OCI-LY3 (cell line): Measurements from ENCODE around the gene TUBE1.
A peak's percentile ranks its signal among the peaks of the same experiment; 100 is the strongest.

ENCODE experiments used
- H2AFZ ChIP-seq: fragments of 200-600, 300-600 bp; shearing (Covaris generic); 2 replicates; pipeline ENCODE4 v1.6.0; 2014; ENCODE audit warnings: antibody characterized with exemption, low read depth, low read length
- H3K27ac ChIP-seq: fragments of 200-600, 300-600 bp; sonication (generic); 2 replicates; pipeline ENCODE4 v1.5.1; 2014; ENCODE audit warnings: mild to moderate bottlenecking, low read length, moderate library complexity, mixed read lengths
- H3K27me3 ChIP-seq: fragments of 200-600, 300-600 bp; sonication (generic); 2 replicates; pipeline ENCODE4 v1.6.1; 2014; ENCODE audit warnings: low read depth, low read length, mixed read lengths
- H3K36me3 ChIP-seq: fragments of 200-600, 300-600 bp; sonication (generic); replicated peaks from 2 replicates; pipeline ENCODE3; 2014; ENCODE audit warnings: low read depth, low read length, mixed read lengths
- H3K4me1 ChIP-seq: fragments of 300-600, 200-600 bp; sonication (generic); 2 replicates; pipeline ENCODE4 v1.6.1; 2014; ENCODE audit warnings: low read length, mixed read lengths
- H3K4me2 ChIP-seq: fragments of 200-600, 300-600 bp; sonication (generic); 2 replicates; pipeline ENCODE4 v1.6.1; 2014; ENCODE audit warnings: low read length, mixed read lengths
- H3K4me3 ChIP-seq: fragments of 300-600, 200-600 bp; sonication (generic); 2 replicates; pipeline ENCODE4 v1.5.1; 2014; ENCODE audit warnings: antibody characterized with exemption, mild to moderate bottlenecking, low read length, moderate library complexity
- H3K79me2 ChIP-seq: fragments of 300-600, 200-600 bp; shearing (Covaris generic); 2 replicates; pipeline ENCODE4 v1.6.1; 2014; ENCODE audit warnings: mild to moderate bottlenecking, low read length, mixed read lengths
- H3K9ac ChIP-seq: fragments of 300-600, 200-600 bp; shearing (Covaris generic); 2 replicates; pipeline ENCODE4 v1.6.0; 2014; ENCODE audit warnings: mild to moderate bottlenecking, low read length, moderate library complexity
- H3K9me3 ChIP-seq: fragments of 200-600, 300-600 bp; shearing (Covaris generic); 2 replicates; pipeline ENCODE4 v1.6.1; 2014; ENCODE audit warnings: low read length, mixed read lengths; ENCODE audit not compliant: insufficient read depth
- H4K20me1 ChIP-seq: fragments of 200-600, 300-600 bp; sonication (generic); 2 replicates; pipeline ENCODE4 v1.6.1; 2016; ENCODE audit warnings: low read length, mixed read lengths; ENCODE audit not compliant: insufficient read depth
- CTCF ChIP-seq: fragments of 200-600, 300-600 bp; sonication (generic); IDR thresholded peaks from 2 replicates; pipeline ENCODE4 v1.5.1; 2014; ENCODE audit warnings: antibody characterized with exemption, low read length, low read depth
- EZH2phosphoT487 ChIP-seq: fragments of 200-600 bp; shearing (Covaris generic); IDR thresholded peaks from 2 replicates; pipeline ENCODE4 v1.6.1; 2018; ENCODE audit warnings: antibody characterized with exemption, mixed run types, low read depth

TUBE1 gene

DNA sequence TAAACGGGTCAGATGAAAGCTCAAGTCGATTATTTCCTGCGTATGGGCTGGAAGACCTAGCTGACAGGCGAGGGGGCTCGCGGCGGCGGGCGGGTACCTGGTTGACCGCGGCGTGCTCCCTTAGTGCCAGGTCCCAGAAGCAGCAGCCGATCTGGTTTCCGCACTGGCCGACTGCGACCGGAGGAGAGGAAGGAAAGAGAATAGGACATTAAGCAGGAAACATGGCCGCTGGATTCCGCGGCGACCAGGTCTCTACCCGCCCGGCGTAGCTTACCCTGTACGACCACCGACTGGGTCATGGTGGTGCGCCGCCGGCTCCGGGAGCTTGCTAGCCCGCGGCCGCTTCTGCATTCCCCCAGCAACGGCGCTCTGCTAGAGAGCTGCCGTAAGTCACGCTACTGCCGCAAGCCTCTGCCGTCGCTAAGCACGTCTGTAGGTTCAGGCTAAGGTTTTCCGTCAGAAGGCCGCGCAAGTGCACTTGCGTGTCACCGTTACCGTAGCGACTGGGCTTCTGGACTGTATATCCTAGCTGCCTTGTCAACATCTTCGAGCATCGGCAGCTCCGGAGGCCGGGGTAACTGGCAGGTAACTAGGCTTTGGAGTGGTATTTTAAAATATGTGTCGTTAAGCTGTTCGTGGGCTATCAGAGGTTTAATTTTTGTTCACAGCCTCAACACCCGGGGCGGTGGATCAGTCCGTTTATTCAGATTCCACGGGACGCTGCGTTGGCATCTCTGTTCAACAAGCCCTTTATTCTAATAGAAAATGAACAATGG lies at the start of gene TUBE1, which contains the start of gene FAM229B:
TSS of gene TUBE1 (minus strand) at position 347 of the 776 bp plus-strand sequence. CDS start at position 299, 48 bp downstream.
TSS of gene FAM229B (plus strand) at position 456 of the 776 bp plus-strand sequence. CDS start 11,693 bp downstream, outside the sequence.
- no peak within 1 kb of the TSS for H3K27ac ChIP-seq
- H3K4me2 ChIP-seq: peak within 1 kb of the TSS; percentile 87
- H3K79me2 ChIP-seq: no peaks in the 10 kb centered on the region
- TF ChIP-seq CTCF: no peak
- TF ChIP-seq EZH2phosphoT487: no peak
- H3K36me3 ChIP-seq: no peaks in the 10 kb centered on the region
- H3K9me3 ChIP-seq: no peaks in the 10 kb centered on the region
- no peaks in the 10 kb centered on the region for H4K20me1 ChIP-seq
- peak within 1 kb of the TSS; percentile 76 for H3K9ac ChIP-seq
- peaks cover 3% of the 10 kb centered on the region; the same call in 1 of the 2 replicates for H3K4me1 ChIP-seq
- no peaks in the 10 kb centered on the region for H3K27me3 ChIP-seq
- peak within 1 kb of the TSS; percentile 98 for H3K4me3 ChIP-seq
- H2AFZ ChIP-seq: peak within 1 kb of the TSS; percentile 95

DNA sequence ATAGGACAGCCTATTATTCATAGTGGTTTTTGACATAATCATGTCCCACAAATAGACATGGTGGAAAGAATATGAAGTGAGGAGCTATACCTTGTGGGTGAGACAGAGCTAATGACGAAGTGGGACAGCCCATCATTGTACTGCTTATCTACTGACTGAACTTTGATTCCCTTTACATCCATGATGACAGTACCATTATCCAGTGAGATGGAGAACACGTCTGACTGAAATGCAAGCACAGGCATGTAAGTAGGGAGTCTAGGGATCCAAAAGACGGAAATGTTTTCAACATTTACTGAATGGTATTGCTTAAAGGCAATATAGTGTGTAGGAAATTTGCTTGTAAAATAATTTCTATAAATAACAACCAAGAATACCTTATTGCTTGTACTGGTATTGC lies 43.6 kb upstream of the TUBE1 start:
- Histone ChIP-seq H3K36me3 (no peaks in the 10 kb centered on the region), H3K4me1 (no peaks in the 10 kb centered on the region), H2AFZ (no peak overlapping the region), H3K4me2 (no peak overlapping the region), H3K9ac (no peak overlapping the region), H3K27ac (no peak overlapping the region), H3K4me3 (no peak overlapping the region), H3K27me3 (no peaks in the 10 kb centered on the region), H3K79me2 (no peaks in the 10 kb centered on the region), H3K9me3 (no peaks in the 10 kb centered on the region), H4K20me1 (no peaks in the 10 kb centered on the region)
- TF ChIP-seq EZH2phosphoT487: no peak
- no peak for TF ChIP-seq CTCF

GRCh38 chr6:112128208-112128607 lies 40.9 kb upstream of the TUBE1 start:
- no peak for TF ChIP-seq CTCF
- TF ChIP-seq EZH2phosphoT487: no peak

GRCh38 chr6:112123982-112124381 lies 36.7 kb upstream of the TUBE1 start:
- no peak overlapping the region for H3K9ac ChIP-seq
- no peaks in the 10 kb centered on the region for H3K9me3 ChIP-seq
- no peak overlapping the region for H2AFZ ChIP-seq
- no peaks in the 10 kb centered on the region for H4K20me1 ChIP-seq
- H3K4me1 ChIP-seq: no peaks in the 10 kb centered on the region
- TF ChIP-seq CTCF: no peak
- no peak for TF ChIP-seq EZH2phosphoT487
- H3K4me2 ChIP-seq: no peak overlapping the region
- no peak overlapping the region for H3K27ac ChIP-seq
- no peak overlapping the region for H3K4me3 ChIP-seq
- no peaks in the 10 kb centered on the region for H3K36me3 ChIP-seq
- no peaks in the 10 kb centered on the region for H3K79me2 ChIP-seq
- H3K27me3 ChIP-seq: no peaks in the 10 kb centered on the region

More at GRCh38 chr6:112128208-112128607, 40.9 kb upstream of the TUBE1 start:
- Histone ChIP-seq H3K27ac (no peak overlapping the region), H4K20me1 (no peaks in the 10 kb centered on the region), H3K27me3 (no peaks in the 10 kb centered on the region), H3K36me3 (no peaks in the 10 kb centered on the region), H3K9me3 (no peaks in the 10 kb centered on the region), H3K4me3 (no peak overlapping the region), H3K4me2 (no peak overlapping the region), H2AFZ (no peak overlapping the region), H3K9ac (no peak overlapping the region), H3K79me2 (no peaks in the 10 kb centered on the region), H3K4me1 (no peaks in the 10 kb centered on the region)
